GM12801 (cell line): ENCODE measurements around the gene FERMT3.

Experiments used
- CTCF ChIP-seq: IDR thresholded peaks from one replicate; pipeline ENCODE4 v1.5.1; 2011; ENCODE audit warnings: control low read depth; ENCODE audit not compliant: insufficient read length; ENCODE audit errors: extremely low read depth

Gene FERMT3

GRCh38 chr11:64265176-64266160 is 58.9 kb downstream of the FERMT3 start:
- no peak for TF ChIP-seq CTCF

- TF ChIP-seq CTCF: no peak
These were observed 59.8 kb downstream of the FERMT3 start for GRCh38 chr11:64266339-64266738.

- TF ChIP-seq CTCF: no peak
These were observed 60.9 kb downstream of the FERMT3 start for GRCh38 chr11:64267207-64267945.

- no peak for TF ChIP-seq CTCF
These were observed 61.7 kb downstream of the FERMT3 start for GRCh38 chr11:64268025-64268892.

- no peak for TF ChIP-seq CTCF
These were observed 62.5 kb downstream of the FERMT3 start for GRCh38 chr11:64268893-64269539.

- no peak for TF ChIP-seq CTCF
These were observed 63.2 kb downstream of the FERMT3 start for GRCh38 chr11:64269540-64270220.
